Pancreas (tissue), 10 donors: ENCODE measurements around the gene TXNDC2. TPM values are rescaled to one million over a fixed set of nuclear protein-coding genes. Genes with fewer than 3 reads are reported as not detected.

Experiments
- ATAC-seq, 4 donors: fragments of 200-7000 bp; cut with Tn5 transposase; one replicate each; pipeline versions ENCODE4 v1.8.0 to v1.9.1; 2020; ENCODE audit warnings: mild to moderate bottlenecking in 4 of 4, moderate library complexity in 4 of 4
- DNase-seq, 6 donors: peaks; one replicate each; pipeline ENCODE4 v3.0.0-alpha.2; 2020
- FAIRE-seq: peaks from 2 replicates; lab custom pipeline; 2012; peaks lifted over from hg19 to GRCh38; lab: Jason Lieb, UNC
- H3K27ac ChIP-seq, 4 donors: fragments of 200-600 bp; sonication (generic); 1 replicate in 3 of 4; 2 replicates in 1 of 4; pipeline versions ENCODE4 v1.5.0 to v1.8.0; 2020
- H3K27me3 ChIP-seq, 4 donors: fragments of 200-600 bp; one replicate each; pipeline ENCODE4 v1.8.0; 2021
- H3K36me3 ChIP-seq, 3 donors: fragments of 200-600 bp; sonication (generic) in 1 of 3; one replicate each; pipeline versions ENCODE4 v1.5.0 to v1.8.0; 2020 to 2021
- H3K4me1 ChIP-seq, 3 donors: fragments of 200-600 bp; one replicate each; pipeline ENCODE4 v1.8.0; 2021
- H3K4me3 ChIP-seq, 4 donors: fragments of 200-600 bp; sonication (generic) in 2 of 4; one replicate each; pipeline versions ENCODE4 v1.5.0 to v1.8.0; 2020 to 2021
- H3K9me3 ChIP-seq, 4 donors: fragments of 200-600 bp; one replicate each; pipeline ENCODE4 v1.8.0; 2021
- WGBS, 2 donors: extraction: QIAGEN DNeasy Blood & Tissue Kit; methylation state at CpG; one replicate each; pipeline ENCODE4 v1.1.7; 2013; 5-methylcytosine and 5-hydroxymethylcytosine counted together
- intact Hi-C, 3 donors: fragments of 100-400 bp; cut with DNase I; formaldehyde crosslinking; loops; one replicate each; pipeline versions ENCODE4 v1.11.1 to v1.14.2; 2022
- polyA plus RNA-seq, 2 donors: library from polyadenylated mRNA; stranded (reverse); fragments of 200-250 nt; gene quantifications; one replicate each; pipeline ENCODE4 v1.2.3, GENCODE V29; 2013
- total RNA-seq, 6 donors: library from RNA; stranded (reverse); fragmentation: NEBNext Ultra II Directional in 4 of 6; extraction: Animal tissue kit (Norgen Biotek cat#: 25700) in 4 of 6; gene quantifications; one replicate each; pipeline versions ENCODE4 v1.2.1 to v1.2.4, GENCODE V29; 2021 to 2023
- TF ChIP-seq, protein P1 (sequence below), 4 donors: fragments of 200-600 bp; sonication (generic) in 3 of 4; IDR thresholded peaks; one replicate each; pipeline versions ENCODE4 v1.5.0 to v1.8.0; 2021; ENCODE audit warnings: antibody characterized with exemption in 4 of 4
- donor health status: healthy with polysubstance abuse.
- donor health status: DM: no; HTN: no; CAD: no; lungs with moderate emphysema.
- donor health status: DM: no; HTN: no; CAD: no.
- donor health status: control.
- donor health status: control.
- donor health status: Bipolar disorder and iron deficiency.
- donor health status: DM: yes; HTN: yes; CAD: no.
- donor health status: DM: no; HTN: no; CAD: no.
- donor health status: DM: no; HTN: no; CAD: no.
- donor health status: DM: yes; HTN: yes; CAD: no.

The TXNDC2 gene
- total and polyA plus RNA-seq, 8 donors, result not detected

DNA sequence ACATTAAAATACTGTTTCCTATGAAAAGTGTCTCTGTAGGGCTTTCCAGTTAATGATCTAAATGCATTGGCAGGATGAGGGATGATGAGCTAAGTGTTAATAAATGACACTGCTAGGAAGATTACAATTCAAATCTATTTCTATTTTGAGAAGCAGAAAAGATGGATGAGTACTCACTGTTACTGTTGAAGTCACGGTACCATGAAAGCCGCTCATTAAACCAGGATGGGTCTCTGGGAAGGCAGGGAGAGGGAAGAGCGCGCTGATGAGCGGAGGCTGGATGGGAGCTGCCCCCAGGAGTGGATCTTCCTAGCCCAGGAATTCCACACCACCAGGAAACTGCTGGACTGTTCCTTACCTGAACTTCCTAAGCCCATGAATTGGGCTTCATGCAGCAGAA is 27.1 kb upstream of the TXNDC2 start:
- DNase-seq (no peak), FAIRE-seq (no peak), ATAC-seq (no peak)
- 97 to 99% methylated on average over 5 of the region's 5 CpGs for WGBS, 2 donors
- peaks cover 0 to 16% (median 15%) of the 10 kb centered on the region in 3 donors for H3K4me1 ChIP-seq
- TF ChIP-seq, protein P1, sequence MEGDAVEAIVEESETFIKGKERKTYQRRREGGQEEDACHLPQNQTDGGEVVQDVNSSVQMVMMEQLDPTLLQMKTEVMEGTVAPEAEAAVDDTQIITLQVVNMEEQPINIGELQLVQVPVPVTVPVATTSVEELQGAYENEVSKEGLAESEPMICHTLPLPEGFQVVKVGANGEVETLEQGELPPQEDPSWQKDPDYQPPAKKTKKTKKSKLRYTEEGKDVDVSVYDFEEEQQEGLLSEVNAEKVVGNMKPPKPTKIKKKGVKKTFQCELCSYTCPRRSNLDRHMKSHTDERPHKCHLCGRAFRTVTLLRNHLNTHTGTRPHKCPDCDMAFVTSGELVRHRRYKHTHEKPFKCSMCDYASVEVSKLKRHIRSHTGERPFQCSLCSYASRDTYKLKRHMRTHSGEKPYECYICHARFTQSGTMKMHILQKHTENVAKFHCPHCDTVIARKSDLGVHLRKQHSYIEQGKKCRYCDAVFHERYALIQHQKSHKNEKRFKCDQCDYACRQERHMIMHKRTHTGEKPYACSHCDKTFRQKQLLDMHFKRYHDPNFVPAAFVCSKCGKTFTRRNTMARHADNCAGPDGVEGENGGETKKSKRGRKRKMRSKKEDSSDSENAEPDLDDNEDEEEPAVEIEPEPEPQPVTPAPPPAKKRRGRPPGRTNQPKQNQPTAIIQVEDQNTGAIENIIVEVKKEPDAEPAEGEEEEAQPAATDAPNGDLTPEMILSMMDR (IDR thresholded peaks at IDR 0.05), result no peak
- no peak overlapping the region for H3K27ac ChIP-seq
- no peaks in the 10 kb centered on the region for H3K36me3 ChIP-seq
- no peaks in the 10 kb centered on the region for H3K27me3 ChIP-seq
- H3K4me3 ChIP-seq, result no peak overlapping the region
- no peaks in the 10 kb centered on the region for H3K9me3 ChIP-seq
- intact Hi-C loops, result no loop called here

DNA sequence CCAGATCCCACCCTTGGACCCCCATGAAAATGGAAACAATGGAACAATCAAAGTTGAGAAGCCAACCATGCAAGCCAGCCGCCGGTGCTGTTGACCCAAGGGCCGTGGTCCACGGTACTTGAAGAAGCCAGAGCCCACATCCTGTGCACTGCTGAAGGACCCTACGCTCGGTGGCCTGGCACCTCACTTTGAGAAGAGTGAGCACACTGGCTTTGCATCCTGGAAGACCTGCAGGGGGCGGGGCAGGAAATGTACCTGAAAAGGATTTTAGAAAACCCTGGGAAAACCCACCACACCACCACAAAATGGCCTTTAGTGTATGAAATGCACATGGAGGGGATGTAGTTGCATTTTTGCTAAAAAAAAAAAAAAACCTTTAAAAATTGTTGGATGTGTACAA is 26.5 kb upstream of the TXNDC2 start:
- TF ChIP-seq, protein P1 (IDR thresholded peaks at IDR 0.05), result no peak
- H3K4me1 ChIP-seq, result peaks cover 0 to 16% (median 15%) of the 10 kb centered on the region in 3 donors
- DNase-seq, result no peak
- H3K9me3 ChIP-seq, result no peaks in the 10 kb centered on the region
- H3K27me3 ChIP-seq, result no peaks in the 10 kb centered on the region
- ATAC-seq, result no peak
- intact Hi-C loops, result no loop called here
- 93 to 95% methylated on average over 7 of the region's 7 CpGs for WGBS, 2 donors
- no peak overlapping the region for H3K4me3 ChIP-seq
- no peaks in the 10 kb centered on the region for H3K36me3 ChIP-seq
- FAIRE-seq, result no peak
- no peak overlapping the region for H3K27ac ChIP-seq

DNA sequence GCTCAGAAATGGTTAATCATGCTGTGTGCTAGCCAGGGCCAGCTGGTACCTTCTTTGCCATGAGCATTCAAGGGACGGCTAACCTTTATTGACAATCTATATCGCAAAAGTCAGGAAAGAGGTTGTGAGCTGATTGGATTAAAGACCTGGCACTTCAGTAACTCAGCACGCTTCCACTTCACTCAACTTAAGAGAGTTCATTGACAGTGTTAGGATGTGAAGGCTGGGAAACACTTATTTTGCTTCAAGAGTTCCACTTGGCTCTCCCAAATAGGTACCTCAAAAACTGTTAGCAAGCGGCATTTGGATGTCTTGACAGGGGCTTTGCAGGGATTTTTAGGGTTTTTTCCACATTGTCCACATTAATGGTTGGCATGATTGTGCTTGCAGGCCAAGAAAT is 25.1 kb upstream of the TXNDC2 start:
- Histone ChIP-seq H3K9me3 (no peaks in the 10 kb centered on the region), H3K4me1 (peaks cover 0 to 14% (median 14%) of the 10 kb centered on the region in 3 donors), H3K36me3 (no peaks in the 10 kb centered on the region), H3K27me3 (no peaks in the 10 kb centered on the region), H3K27ac (no peak overlapping the region), H3K4me3 (no peak overlapping the region)
- ATAC-seq, result no peak
- TF ChIP-seq, protein P1 (IDR thresholded peaks at IDR 0.05), result no peak
- no peak for FAIRE-seq
- intact Hi-C loops, result no loop called here
- WGBS, 2 donors, result 49 to 90% methylated on average over 4 of the region's 4 CpGs
- no peak for DNase-seq

DNA sequence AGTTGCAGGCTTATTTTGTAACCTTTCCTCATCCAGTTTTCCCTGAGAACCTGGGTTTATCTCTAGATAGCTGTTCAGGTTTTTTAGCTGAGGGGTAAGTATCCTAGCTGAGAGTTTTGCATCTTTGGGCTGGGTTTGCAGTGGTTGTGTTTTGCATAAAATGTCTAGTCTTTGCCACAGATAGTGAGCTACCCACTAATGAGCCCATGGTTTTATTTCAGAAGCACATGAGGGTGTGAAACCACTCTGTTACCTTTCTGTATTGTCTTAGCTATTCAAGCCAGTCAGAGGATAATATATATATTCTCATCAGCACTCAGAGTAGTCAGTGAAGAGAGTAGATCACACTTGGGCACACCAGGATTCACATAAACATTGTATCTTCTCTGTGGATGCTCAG is 24.6 kb upstream of the TXNDC2 start:
- TF ChIP-seq, protein P1 (IDR thresholded peaks at IDR 0.05), result no peak

DNA sequence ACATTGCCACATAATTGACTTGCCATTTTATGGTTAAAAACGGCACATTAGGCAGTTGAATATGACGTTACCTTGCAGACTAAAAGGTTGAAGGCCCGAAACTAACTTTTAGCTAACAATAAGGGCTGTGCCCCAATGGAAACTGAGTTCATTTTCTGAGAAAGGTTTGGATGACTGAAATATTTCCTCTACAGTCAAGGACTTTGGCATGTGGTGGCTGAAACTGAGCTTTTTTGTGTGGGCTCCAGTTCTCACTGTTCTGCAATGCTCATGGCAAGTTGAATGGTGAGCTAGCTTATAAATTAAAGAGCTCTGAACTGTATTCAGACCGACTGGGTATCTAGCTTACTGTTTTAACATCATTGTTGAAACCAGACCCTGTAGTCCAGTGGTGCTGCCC is 23.8 kb upstream of the TXNDC2 start:
- no peaks in the 10 kb centered on the region for H3K36me3 ChIP-seq
- no peak overlapping the region for H3K4me3 ChIP-seq
- intact Hi-C loops, result no loop called here
- no peaks in the 10 kb centered on the region for H3K27me3 ChIP-seq
- 68 to 78% methylated on average over 4 of the region's 4 CpGs for WGBS, 2 donors
- ATAC-seq, result no peak
- peaks cover 0 to 3% (median 2%) of the 10 kb centered on the region in 3 donors for H3K4me1 ChIP-seq
- TF ChIP-seq, protein P1 (IDR thresholded peaks at IDR 0.05), result no peak
- FAIRE-seq, result no peak
- H3K9me3 ChIP-seq, result no peaks in the 10 kb centered on the region
- no peak overlapping the region for H3K27ac ChIP-seq
- DNase-seq, result no peak

More for the DNA sequence above, 24.6 kb upstream of the TXNDC2 start:
- no peak for ATAC-seq
- Histone ChIP-seq H3K27me3 (no peaks in the 10 kb centered on the region), H3K9me3 (no peaks in the 10 kb centered on the region), H3K27ac (no peak overlapping the region), H3K4me1 (peaks cover 0 to 9% (median 9%) of the 10 kb centered on the region in 3 donors), H3K36me3 (no peaks in the 10 kb centered on the region), H3K4me3 (no peak overlapping the region)
- no peak for FAIRE-seq
- intact Hi-C loops, result no loop called here
- DNase-seq, result no peak
